MG63 (cell line): Measurements from ENCODE around the gene ATP6V1G1. TPM values are rescaled to one million over a fixed set of nuclear protein-coding genes. Genes with fewer than 3 reads are reported as not detected.

Experiments
- DNase-seq: peaks from one replicate; pipeline ENCODE4 v3.0.0-alpha.2; 2020
- H3K27me3 ChIP-seq: fragments of 250-450 bp; sonication (Bioruptor Pico); 2 replicates; pipeline ENCODE4 v1.5.1; 2020; ENCODE audit warnings: mild to moderate bottlenecking, moderate library complexity
- H3K36me3 ChIP-seq: fragments of 250-450 bp; sonication (Bioruptor Pico); 2 replicates; pipeline ENCODE4 v1.5.1; 2020; ENCODE audit warnings: mild to moderate bottlenecking, moderate library complexity
- H3K4me3 ChIP-seq: fragments of 250-450 bp; sonication (Bioruptor Pico); 2 replicates; pipeline ENCODE4 v1.5.1; 2020; ENCODE audit warnings: mild to moderate bottlenecking, moderate library complexity
- H3K9me3 ChIP-seq: fragments of 250-450 bp; sonication (Bioruptor Pico); 2 replicates; pipeline ENCODE4 v1.5.1; 2020; ENCODE audit warnings: mild to moderate bottlenecking, moderate library complexity
- total RNA-seq: library from RNA; depleted of rRNA; stranded (reverse); fragments of >200 nt; shearing (Covaris generic); gene quantifications from 2 replicates; pipeline ENCODE4 v1.2.3, GENCODE V29; 2014; ENCODE audit warnings: low replicate concordance; rRNA removed

ATP6V1G1 gene, protein sequence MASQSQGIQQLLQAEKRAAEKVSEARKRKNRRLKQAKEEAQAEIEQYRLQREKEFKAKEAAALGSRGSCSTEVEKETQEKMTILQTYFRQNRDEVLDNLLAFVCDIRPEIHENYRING
- 62.6 and 103 TPM in 2 replicates for total RNA-seq

DNA sequence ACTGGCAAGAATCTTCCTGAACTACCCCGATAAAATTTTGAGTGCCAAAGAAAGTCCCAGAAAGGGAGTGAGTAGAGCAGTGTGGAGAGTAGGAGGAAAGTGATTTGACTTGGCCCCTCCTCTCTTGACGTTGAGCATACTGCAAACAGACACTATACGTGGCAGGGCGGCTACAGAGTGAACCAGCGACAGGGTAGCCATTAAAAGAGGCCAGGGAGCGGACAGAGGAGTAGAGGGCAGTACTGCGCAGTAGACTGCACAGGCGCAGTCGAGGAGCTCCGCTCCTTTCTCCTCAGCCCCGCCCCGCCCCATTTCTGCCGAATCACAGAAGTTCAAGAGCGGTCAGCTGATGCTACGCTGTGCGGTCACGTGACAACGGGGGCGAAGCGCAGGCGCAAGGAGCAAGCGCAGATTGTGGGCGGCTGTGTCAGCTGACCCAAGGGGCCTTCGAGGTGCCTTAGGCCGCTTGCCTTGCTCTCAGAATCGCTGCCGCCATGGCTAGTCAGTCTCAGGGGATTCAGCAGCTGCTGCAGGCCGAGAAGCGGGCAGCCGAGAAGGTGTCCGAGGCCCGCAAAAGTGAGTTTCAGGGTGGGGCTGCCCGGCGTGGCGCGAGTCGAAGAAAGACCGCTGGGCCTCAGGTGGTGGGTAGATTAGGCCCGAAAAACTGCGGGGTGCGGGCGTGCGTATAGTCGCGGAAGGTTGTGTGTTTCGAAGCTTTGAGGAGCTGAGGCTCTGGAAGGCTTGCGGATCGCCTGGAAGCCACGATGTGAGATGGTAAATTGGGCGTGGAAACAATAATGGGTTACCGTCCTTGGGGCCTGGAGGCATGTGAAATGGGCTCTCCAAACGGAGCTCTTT, at the start of gene ATP6V1G1:
Gene ATP6V1G1 (plus strand): TSS at position 425 of the 858 bp plus-strand sequence. CDS start 70 bp downstream, at position 495.
- H3K4me3 ChIP-seq, result peak within 1 kb of the TSS; percentile 92
- peaks cover 11% of the 10 kb centered on the region for H3K36me3 ChIP-seq
- H3K9me3 ChIP-seq, result no peaks in the 10 kb centered on the region
- DNase-seq, result peak; percentile 99
- no peaks in the 10 kb centered on the region for H3K27me3 ChIP-seq

DNA sequence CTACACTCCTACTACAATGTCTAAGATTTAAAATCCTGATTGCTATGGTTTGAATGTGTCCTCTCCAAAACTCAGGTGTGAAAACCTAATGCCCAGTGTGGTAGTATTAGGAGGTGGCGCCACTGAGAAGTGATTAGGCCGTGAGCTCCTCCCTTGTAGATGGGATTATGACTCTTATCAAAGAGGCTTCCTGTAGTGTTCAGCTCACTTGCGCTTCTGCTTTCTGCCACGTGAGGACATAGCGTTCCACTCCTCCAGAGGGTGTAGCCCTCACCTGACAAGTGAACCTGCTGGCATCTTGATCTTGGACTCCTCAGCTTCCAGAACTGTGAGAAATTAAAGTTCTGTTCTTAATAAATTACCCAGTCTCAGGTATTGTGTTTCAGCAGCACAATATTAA, 49.3 kb upstream of the ATP6V1G1 start:
- H3K4me3 ChIP-seq, result no peak overlapping the region
- DNase-seq, result no peak
- H3K9me3 ChIP-seq, result no peaks in the 10 kb centered on the region
- H3K36me3 ChIP-seq, result no peaks in the 10 kb centered on the region
- H3K27me3 ChIP-seq, result no peaks in the 10 kb centered on the region

DNA sequence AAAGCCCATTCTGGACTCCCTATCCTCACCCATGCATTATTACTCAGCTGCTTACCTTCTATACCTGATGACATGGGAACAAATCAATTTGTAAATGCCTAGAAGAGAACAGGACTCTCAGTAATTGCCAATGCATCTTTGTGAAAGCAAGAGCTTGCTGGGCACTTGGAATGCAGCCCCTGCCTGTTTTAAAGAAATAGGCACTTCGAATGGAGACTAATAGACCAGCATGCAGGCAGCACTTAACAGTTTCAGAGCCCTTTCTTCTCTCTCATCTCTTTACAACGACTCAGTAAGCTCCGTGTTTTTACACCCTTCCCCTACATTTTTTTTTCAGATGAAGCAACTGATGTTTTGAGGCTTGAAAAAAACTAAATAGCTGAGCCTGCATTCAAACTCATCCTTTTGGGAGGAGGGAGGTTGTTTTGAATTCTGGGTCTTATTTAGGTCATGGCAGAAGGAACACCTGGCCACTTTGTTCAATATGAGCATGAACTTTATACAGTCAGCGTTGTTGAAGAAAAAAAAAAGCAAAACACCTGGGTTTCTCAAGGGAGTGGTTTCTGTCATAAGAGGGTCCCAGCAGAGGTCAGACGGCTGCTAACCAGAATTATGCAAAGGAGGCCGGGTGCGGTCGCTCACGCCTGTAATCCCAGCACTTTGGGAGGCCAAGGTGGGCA, 47.7 kb upstream of the ATP6V1G1 start:
- Histone ChIP-seq H3K27me3 (no peaks in the 10 kb centered on the region), H3K4me3 (no peak overlapping the region), H3K9me3 (no peaks in the 10 kb centered on the region), H3K36me3 (no peaks in the 10 kb centered on the region)
- DNase-seq, result no peak

DNA sequence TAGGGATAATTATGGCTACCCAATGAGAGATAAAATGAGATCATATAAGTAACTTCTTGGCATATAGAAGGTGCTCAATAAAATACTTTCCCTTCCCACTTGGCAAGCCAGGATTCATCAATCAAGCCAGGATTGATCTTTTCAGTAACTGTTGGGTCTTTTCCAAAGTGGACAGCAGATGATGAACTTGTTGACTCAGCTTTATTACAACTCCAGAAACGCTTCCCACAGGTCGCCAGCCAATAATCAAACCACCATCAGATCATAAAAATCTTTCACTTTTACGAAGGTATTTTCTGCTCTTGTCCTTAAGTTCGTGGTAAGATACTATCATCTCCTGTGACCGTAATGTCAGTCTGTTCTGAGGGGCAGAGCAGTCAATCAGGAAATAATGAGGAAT, 42.5 kb upstream of the ATP6V1G1 start:
- Histone ChIP-seq H3K27me3 (no peaks in the 10 kb centered on the region), H3K4me3 (no peak overlapping the region), H3K36me3 (no peaks in the 10 kb centered on the region), H3K9me3 (no peaks in the 10 kb centered on the region)
- DNase-seq, result no peak

DNA sequence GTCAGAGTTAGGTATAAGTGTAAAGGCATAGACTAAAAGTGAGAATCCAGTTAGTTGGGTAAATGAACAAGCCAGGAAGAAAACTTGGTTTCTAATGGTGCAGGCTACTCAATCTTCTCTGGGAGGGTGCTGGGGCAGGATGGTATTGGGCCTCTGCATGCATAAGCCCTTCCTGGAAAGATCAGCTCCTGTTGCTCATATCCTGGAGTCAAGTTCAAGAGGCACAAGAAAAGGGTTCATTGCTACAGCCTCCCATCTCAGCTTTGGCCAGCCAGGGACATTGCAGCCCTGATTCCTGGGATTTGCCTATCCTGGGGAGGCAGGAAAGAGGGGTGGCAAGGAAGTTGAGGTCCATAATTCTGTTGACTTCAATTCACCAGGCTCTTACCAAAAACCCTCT, 40.7 kb upstream of the ATP6V1G1 start:
- DNase-seq, result no peak
- H3K36me3 ChIP-seq, result no peaks in the 10 kb centered on the region
- H3K27me3 ChIP-seq, result no peaks in the 10 kb centered on the region
- H3K9me3 ChIP-seq, result no peaks in the 10 kb centered on the region
- no peak overlapping the region for H3K4me3 ChIP-seq

DNA sequence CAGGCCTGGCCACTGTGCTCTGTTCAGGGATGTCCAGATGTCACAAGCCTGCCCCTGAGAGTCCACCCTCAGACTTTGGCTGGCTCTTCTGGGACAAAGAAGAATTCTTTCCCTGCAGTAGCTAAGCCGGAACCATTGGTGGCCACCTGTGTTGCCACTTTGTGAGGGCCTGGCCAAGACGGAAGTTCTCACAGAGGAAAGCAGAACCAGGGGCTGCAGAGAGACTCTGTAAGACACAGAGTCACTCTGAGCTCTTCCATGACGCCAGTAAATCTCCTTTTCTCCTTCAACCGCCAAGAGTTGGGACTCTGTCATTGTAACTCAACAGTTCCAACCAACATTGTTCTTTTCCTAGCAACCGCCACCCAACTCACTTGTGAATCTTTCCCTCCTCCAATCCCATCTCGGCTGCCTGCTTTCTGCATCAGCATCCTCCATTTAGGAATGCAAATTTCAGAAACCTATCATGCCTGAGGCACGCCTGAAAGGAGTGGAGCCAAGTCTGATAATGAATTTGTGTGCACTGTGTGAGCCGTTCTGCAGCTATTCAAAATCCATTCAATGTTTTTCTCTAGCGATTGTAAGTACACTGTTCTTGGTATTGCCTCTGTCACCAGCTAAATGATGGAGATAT, 37.8 kb upstream of the ATP6V1G1 start:
- Histone ChIP-seq H3K4me3 (no peak overlapping the region), H3K9me3 (no peaks in the 10 kb centered on the region), H3K36me3 (no peaks in the 10 kb centered on the region), H3K27me3 (no peaks in the 10 kb centered on the region)
- DNase-seq, result no peak

DNA sequence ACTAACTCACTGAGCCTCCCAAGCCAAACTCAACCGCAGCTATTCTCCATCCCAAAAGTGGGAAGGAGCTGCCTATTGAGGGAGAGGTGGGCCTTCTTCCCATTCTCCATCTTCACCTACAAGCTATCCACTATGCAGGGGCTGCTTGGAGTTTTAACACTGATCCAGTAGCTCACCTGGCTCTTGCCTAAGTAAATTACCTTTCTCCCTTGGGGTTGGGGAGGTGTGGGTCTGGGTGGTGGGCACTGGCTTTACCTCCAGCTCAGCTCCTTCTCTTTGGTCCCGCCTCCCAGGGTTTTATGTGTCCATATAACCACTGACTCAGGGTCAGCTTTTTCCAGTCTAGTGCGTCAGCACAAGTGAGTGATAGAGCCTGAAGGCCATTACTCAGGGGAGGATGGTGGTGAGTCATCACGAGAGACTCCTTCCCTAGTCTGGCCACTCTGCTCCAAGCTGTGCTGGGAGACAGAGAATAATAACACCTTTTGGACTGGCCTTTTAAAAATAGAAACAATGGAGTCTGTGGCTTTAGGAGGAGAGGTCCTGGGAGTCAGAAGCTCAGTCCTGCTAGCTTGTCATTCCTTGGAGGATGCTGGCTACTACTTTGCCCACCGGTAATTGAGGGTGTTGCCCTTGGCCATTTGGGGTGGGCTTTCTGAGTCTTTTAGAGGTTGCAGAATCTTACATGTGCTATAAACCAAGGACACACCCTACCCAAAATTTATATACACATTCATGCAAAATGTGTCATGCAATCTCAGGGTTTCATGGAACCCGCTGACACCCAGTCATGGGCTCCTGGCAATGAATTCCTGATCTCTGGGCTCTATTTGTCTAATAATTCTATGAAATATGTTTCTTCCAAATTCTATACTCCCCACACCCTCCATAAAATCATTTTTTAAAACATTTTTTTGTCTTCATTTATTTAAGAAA, 35.6 kb upstream of the ATP6V1G1 start:
- Histone ChIP-seq H3K36me3 (no peaks in the 10 kb centered on the region), H3K4me3 (no peak overlapping the region), H3K9me3 (no peaks in the 10 kb centered on the region), H3K27me3 (no peaks in the 10 kb centered on the region)
- peak; percentile 96 for DNase-seq

DNA sequence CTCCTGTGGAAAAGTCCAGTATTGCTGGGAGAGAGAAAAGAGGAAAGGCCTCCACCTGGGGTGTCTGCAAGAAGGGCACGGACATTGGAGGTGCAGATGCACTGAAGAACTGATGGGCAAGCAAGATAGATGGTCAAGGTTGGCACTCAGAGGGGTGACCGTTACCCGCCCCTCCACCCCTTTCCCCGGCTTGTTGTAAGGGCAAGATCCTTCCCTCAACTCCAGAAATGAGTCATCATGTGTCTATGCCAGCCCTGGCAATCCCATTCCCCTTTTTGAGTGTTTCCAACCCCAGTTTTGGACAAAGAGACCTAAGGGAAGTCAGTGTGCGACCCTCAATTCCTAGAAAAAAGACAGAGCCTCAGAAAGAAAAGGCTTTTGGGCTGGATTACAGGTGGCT, 34.9 kb upstream of the ATP6V1G1 start:
- H3K27me3 ChIP-seq, result no peaks in the 10 kb centered on the region
- H3K4me3 ChIP-seq, result no peak overlapping the region
- DNase-seq, result peak; percentile 68
- no peaks in the 10 kb centered on the region for H3K36me3 ChIP-seq
- H3K9me3 ChIP-seq, result no peaks in the 10 kb centered on the region

DNA sequence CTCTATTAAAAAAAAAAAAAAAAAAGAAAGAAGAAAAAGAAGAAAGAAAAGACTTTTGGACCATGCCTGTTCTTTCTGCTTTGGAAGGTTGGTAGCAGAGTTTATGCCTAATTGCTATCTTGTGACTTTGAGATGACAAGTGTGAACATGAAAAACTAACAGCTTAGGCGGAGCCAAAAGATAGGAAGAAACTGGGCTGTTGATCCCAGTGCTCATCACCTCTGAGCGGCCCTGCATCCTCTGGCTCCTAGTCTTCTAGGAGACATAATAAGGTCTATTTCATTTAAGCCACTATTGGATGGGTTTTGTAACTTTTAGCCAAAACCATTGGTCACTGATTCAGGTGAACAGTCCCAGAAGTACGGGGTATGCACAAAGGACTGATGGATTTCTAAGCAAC, 34.4 kb upstream of the ATP6V1G1 start:
- no peak for DNase-seq
- no peaks in the 10 kb centered on the region for H3K36me3 ChIP-seq

DNA sequence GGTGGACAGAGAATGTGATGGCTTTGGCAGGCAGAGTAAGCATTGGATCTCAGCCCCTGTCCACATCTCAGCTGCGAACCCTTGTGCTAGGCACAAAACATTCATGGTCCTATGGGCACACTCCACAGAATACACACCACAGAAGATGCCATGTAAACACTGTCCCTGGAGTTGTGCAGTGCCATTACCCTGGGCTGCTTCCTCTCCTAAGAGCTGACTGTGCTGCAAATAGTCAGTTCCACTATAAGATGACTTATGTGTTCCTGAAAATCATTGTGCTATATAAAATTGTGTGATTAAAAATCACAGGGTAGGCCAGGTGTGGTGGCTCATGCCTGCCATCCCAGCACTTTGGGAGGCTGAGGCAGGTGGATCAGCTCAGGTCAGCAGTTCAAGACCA, 31.9 kb upstream of the ATP6V1G1 start:
- Histone ChIP-seq H3K27me3 (no peaks in the 10 kb centered on the region), H3K9me3 (no peaks in the 10 kb centered on the region), H3K4me3 (no peak overlapping the region), H3K36me3 (no peaks in the 10 kb centered on the region)
- DNase-seq, result no peak

More for the DNA sequence above, 34.4 kb upstream of the ATP6V1G1 start:
- H3K4me3 ChIP-seq, result no peak overlapping the region
- no peaks in the 10 kb centered on the region for H3K9me3 ChIP-seq
- no peaks in the 10 kb centered on the region for H3K27me3 ChIP-seq

DNA sequence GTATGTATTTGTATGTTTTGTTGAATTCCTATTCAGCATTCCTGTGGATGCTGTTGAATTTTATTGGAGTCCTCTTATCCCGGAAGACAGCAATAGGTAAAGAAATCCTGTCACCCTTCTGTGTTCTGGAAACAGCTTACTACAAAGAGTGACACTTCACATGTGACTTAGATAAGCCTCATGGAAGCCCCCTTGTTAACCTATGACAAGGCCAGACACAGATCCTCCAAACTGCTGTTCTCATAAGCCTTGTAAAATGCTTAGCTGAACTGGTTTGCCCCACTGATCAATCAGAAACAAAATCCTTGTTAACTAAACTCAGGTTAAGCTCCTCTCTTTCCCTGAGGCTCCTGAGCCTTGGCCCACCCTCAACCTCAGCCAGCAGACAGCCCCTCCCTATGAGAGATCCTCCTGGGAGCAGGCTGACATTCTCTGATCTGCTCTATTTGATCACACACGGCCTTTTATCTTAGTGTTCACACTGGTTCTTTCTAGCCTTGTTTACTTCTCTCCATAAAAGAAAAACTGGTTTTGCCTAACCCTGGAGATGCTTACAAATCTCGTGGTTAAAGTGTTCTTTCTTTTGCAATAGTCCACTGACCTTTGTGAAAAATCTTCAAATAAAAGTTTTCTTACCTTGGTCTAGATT, 29.4 kb upstream of the ATP6V1G1 start:
- Histone ChIP-seq H3K4me3 (no peak overlapping the region), H3K36me3 (no peaks in the 10 kb centered on the region), H3K9me3 (no peaks in the 10 kb centered on the region), H3K27me3 (no peaks in the 10 kb centered on the region)
- DNase-seq, result no peak

DNA sequence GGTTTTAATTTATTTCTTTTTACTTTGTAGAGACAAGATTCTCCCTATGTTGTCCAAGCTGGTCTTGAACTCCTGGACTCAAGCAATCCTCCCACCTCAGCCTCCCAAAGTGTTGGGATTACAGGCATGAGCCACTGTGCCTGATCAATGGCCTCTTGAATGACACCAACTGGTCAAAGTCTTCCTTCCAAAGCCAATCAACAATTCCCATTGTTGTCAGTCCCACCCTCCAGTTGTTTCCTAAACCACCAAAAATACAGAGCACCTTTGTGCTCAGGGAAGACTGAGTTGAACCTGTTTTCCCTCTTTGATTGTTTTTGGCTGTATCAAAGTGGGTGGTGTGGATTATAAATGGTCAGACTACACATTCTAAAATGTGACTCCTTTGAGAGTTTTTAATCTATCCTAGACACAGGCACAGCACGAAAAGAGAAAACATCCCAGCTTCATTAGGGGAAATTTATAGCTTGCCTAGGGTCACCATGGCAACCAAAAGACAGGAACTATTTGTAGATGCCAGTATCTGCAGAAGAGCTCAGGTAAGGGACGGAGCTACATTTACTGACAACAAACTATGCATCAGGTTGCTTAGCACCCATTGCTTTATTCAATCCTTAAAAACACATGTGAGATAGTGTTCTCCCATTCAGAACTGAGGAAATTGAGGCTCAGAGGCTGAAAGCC, 27.6 kb upstream of the ATP6V1G1 start:
- no peak for DNase-seq
- no peak overlapping the region for H3K4me3 ChIP-seq
- H3K27me3 ChIP-seq, result no peaks in the 10 kb centered on the region
- no peaks in the 10 kb centered on the region for H3K9me3 ChIP-seq
- no peaks in the 10 kb centered on the region for H3K36me3 ChIP-seq

DNA sequence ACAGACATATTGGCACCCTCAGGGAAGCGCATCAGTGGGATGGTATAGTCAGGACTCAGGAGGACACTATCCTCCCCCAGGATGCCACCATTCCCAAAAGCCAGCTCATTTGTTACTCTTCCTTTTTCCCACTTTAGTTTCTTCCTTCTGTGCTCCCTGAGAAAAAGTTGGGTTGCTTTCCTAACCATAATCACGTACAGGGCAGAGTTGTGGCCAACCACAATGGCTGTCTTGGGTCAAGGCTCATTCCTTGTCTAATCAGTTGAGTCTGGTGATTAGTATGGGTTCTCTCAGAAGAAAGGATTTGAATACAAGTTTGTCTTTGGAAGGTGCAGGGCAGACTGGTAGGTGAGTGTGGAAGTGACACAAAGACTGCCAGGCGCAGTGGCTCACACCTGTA, 26.6 kb upstream of the ATP6V1G1 start:
- no peaks in the 10 kb centered on the region for H3K27me3 ChIP-seq
- no peaks in the 10 kb centered on the region for H3K36me3 ChIP-seq
- no peak overlapping the region for H3K4me3 ChIP-seq
- no peaks in the 10 kb centered on the region for H3K9me3 ChIP-seq
- no peak for DNase-seq

DNA sequence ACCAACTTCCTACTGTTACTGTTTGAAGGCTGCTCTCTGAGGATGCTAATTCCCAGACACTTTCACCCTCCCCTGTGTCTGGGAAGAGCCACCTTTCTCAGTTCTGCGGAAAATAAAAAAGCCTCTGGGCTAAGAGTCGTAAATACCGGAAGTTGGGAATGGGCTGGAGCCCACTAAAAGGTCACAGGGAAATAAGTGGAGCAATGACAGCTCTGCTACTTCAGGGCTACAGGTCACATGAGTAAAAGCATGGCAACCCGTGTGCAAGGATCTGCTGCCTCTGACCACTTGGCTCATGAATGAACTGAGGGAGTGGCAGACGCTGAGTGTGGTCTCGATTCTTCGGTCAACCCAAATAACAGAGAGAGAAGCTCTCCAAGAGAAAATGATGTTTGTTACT, 25.8 kb upstream of the ATP6V1G1 start:
- no peaks in the 10 kb centered on the region for H3K9me3 ChIP-seq
- no peak overlapping the region for H3K4me3 ChIP-seq
- H3K27me3 ChIP-seq, result no peaks in the 10 kb centered on the region
- no peak for DNase-seq
- H3K36me3 ChIP-seq, result no peaks in the 10 kb centered on the region

DNA sequence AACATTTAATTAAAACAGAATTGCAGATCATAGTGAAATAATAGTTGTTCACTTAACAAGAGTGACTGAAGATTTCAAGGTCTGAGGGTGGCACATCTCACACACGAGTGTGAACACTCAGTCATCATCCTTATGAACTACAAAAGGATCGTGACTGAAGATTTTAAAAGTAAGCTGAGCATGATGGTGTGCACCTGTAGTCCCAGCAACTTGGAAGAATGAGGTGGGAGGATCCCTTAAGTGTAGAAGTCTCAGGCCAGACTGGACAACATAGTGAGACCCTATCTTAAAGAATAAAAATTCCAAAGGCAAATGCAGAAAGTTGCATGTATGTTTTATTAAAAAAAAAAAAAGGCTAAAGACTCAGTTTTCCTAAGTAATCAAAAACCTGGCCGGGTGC, 22.4 kb upstream of the ATP6V1G1 start:
- DNase-seq, result no peak
- Histone ChIP-seq H3K9me3 (no peaks in the 10 kb centered on the region), H3K36me3 (no peaks in the 10 kb centered on the region), H3K27me3 (no peaks in the 10 kb centered on the region), H3K4me3 (no peak overlapping the region)
